Smooth muscle cell (in vitro differentiated cells): ENCODE results near the gene BRD9. TPM values are rescaled to one million over a fixed set of nuclear protein-coding genes. Genes with fewer than 3 reads are reported as not detected.

Source experiments
- DNase-seq: peaks from one replicate; lab custom pipeline; 2025; ENCODE audit not compliant: unreplicated experiment; lab: John Stamatoyannopoulos, UW
- H2AFZ ChIP-seq: fragments of 200-600 bp; sonication (generic); 2 replicates; pipeline ENCODE4 v1.6.0; 2016; ENCODE audit warnings: antibody characterized with exemption, low read depth, mild to moderate bottlenecking
- H3F3A ChIP-seq: fragments of 200-600 bp; sonication (generic); 2 replicates; pipeline ENCODE4 v1.6.0; 2017; ENCODE audit warnings: antibody characterized with exemption, low read depth
- H3K27ac ChIP-seq: fragments of 200-600 bp; sonication (generic); 2 replicates; pipeline ENCODE4 v1.5.1; 2016; ENCODE audit warnings: low read depth, mild to moderate bottlenecking
- H3K27me3 ChIP-seq: fragments of 200-600 bp; sonication (generic); 2 replicates; pipeline ENCODE4 v1.6.1; 2016; ENCODE audit warnings: low read depth, mild to moderate bottlenecking
- H3K36me3 ChIP-seq: fragments of 200-600 bp; sonication (generic); 2 replicates; pipeline ENCODE4 v1.5.1; 2016; ENCODE audit warnings: low read depth
- H3K4me1 ChIP-seq: fragments of 200-600 bp; sonication (generic); 2 replicates; pipeline ENCODE4 v1.5.1; 2016; ENCODE audit warnings: low read depth
- H3K4me2 ChIP-seq: fragments of 200-600 bp; sonication (generic); 2 replicates; pipeline ENCODE4 v1.6.0; 2016; ENCODE audit warnings: mild to moderate bottlenecking
- H3K4me3 ChIP-seq: fragments of 200-600 bp; sonication (generic); 2 replicates; pipeline ENCODE4 v1.5.1; 2016; ENCODE audit warnings: mild to moderate bottlenecking
- H3K79me2 ChIP-seq: fragments of 200-600 bp; sonication (generic); 2 replicates; pipeline ENCODE4 v1.6.0; 2016; ENCODE audit warnings: low read depth, mild to moderate bottlenecking
- H3K9ac ChIP-seq: fragments of 200-600 bp; sonication (generic); 2 replicates; pipeline ENCODE4 v1.6.0; 2016; ENCODE audit warnings: low read depth
- H3K9me3 ChIP-seq: fragments of 200-600 bp; sonication (generic); replicated peaks from 2 replicates; pipeline ENCODE4 v1.5.1; 2016; ENCODE audit warnings: low read depth
- H4K20me1 ChIP-seq: fragments of 200-600 bp; sonication (generic); 2 replicates; pipeline ENCODE4 v1.6.0; 2016; ENCODE audit warnings: low read depth
- WGBS: methylation state at CpG from one replicate; pipeline ENCODE4 v1.1.7; 2016; ENCODE audit warnings: low lambda C conversion rate; 5-methylcytosine and 5-hydroxymethylcytosine counted together
- polyA plus RNA-seq: library from polyadenylated mRNA; unstranded; fragments of >200 nt; fragmentation: Nextera tagmentation; extraction: Ambion mirVana; gene quantifications from 2 replicates; pipeline ENCODE4 v1.2.1, GENCODE V29; 2016
- total RNA-seq: library from RNA; depleted of rRNA; stranded (reverse); fragments of >200 nt; gene quantifications from 2 replicates; pipeline ENCODE4 v1.2.3, GENCODE V29; 2014
- TF ChIP-seq, protein P1 (sequence below): fragments of 200-600 bp; sonication (generic); IDR thresholded peaks from 2 replicates; pipeline ENCODE4 v1.5.1; 2017; ENCODE audit warnings: borderline replicate concordance, mild to moderate bottlenecking, antibody characterized with exemption; ENCODE audit not compliant: insufficient read depth, poor library complexity, severe bottlenecking

Gene BRD9
- total and polyA plus RNA-seq, 2 experiments from 2014 or later = 17.1 to 17.8 TPM

- H3K4me3 ChIP-seq = no peak overlapping the region
- H3K9ac ChIP-seq = no peak overlapping the region
- no peaks in the 10 kb centered on the region for H3K9me3 ChIP-seq
- H4K20me1 ChIP-seq = no peaks in the 10 kb centered on the region
- no peak overlapping the region for H3K4me2 ChIP-seq
- no peak overlapping the region for H2AFZ ChIP-seq
- no peaks in the 10 kb centered on the region for H3K27me3 ChIP-seq
- H3F3A ChIP-seq = no peaks in the 10 kb centered on the region
- H3K4me1 ChIP-seq = no peaks in the 10 kb centered on the region
- 50% methylated on average over 3 of the region's 3 CpGs for whole genome bisulfite sequencing
- DNase-seq = no peak
- TF ChIP-seq, protein P1, sequence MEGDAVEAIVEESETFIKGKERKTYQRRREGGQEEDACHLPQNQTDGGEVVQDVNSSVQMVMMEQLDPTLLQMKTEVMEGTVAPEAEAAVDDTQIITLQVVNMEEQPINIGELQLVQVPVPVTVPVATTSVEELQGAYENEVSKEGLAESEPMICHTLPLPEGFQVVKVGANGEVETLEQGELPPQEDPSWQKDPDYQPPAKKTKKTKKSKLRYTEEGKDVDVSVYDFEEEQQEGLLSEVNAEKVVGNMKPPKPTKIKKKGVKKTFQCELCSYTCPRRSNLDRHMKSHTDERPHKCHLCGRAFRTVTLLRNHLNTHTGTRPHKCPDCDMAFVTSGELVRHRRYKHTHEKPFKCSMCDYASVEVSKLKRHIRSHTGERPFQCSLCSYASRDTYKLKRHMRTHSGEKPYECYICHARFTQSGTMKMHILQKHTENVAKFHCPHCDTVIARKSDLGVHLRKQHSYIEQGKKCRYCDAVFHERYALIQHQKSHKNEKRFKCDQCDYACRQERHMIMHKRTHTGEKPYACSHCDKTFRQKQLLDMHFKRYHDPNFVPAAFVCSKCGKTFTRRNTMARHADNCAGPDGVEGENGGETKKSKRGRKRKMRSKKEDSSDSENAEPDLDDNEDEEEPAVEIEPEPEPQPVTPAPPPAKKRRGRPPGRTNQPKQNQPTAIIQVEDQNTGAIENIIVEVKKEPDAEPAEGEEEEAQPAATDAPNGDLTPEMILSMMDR = no peak
- H3K36me3 ChIP-seq = no peaks in the 10 kb centered on the region
- no peaks in the 10 kb centered on the region for H3K79me2 ChIP-seq
- H3K27ac ChIP-seq = no peak overlapping the region
Measured at GRCh38 chr5:933251-933861, 40.8 kb upstream of the BRD9 start.

GRCh38 chr5:932628-933250 is 40.1 kb upstream of the BRD9 start:
- H3K27ac ChIP-seq = no peak overlapping the region
- no peaks in the 10 kb centered on the region for H3K9me3 ChIP-seq
- TF ChIP-seq, protein P1 = no peak
- H3K4me1 ChIP-seq = no peaks in the 10 kb centered on the region
- peaks cover 4% of the 10 kb centered on the region for H3K27me3 ChIP-seq
- 89% methylated on average over 4 of the region's 4 CpGs for WGBS
- no peak overlapping the region for H3K4me3 ChIP-seq
- H4K20me1 ChIP-seq = no peaks in the 10 kb centered on the region
- DNase-seq = no peak
- H3K4me2 ChIP-seq = no peak overlapping the region
- no peak overlapping the region for H2AFZ ChIP-seq
- H3K9ac ChIP-seq = no peak overlapping the region
- H3K36me3 ChIP-seq = no peaks in the 10 kb centered on the region
- no peaks in the 10 kb centered on the region for H3F3A ChIP-seq
- H3K79me2 ChIP-seq = no peaks in the 10 kb centered on the region

DNA sequence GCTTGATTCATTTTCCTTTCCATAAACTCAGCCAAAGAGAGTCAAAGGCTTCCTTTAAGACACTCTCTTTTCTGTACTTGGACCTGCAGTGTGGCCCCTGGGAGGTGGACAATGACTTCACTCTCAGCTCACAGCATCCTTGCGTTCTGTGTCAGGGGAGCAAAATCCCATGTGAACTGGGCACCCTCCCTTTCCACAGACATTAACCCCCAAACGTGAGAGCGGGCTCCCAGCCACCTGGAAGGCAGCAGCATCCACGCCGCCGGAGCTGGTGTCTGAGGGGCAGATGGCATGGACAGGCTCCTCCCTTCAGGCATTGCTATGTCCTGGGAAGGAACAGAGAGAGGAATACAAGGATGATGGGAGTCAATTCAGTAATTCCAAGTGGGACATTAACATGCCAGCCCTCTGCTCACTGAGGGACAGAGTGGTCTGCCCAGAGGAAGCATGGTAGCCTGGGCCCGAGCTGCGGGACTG is 39.6 kb upstream of the BRD9 start:
- Histone ChIP-seq H2AFZ (no peak overlapping the region), H3F3A (no peaks in the 10 kb centered on the region), H3K9me3 (no peaks in the 10 kb centered on the region), H3K36me3 (no peaks in the 10 kb centered on the region), H3K9ac (no peak overlapping the region), H3K4me3 (no peak overlapping the region), H3K27me3 (peaks cover 8% of the 10 kb centered on the region), H3K4me1 (no peaks in the 10 kb centered on the region), H3K79me2 (no peaks in the 10 kb centered on the region), H3K4me2 (no peak overlapping the region), H3K27ac (no peak overlapping the region), H4K20me1 (no peaks in the 10 kb centered on the region)
- TF ChIP-seq, protein P1 = no peak
- no peak for DNase-seq
- WGBS = 90% methylated on average over 8 of the region's 8 CpGs
